Central memory CD8-positive, alpha-beta T cell (primary cell): ENCODE results near the gene TMEM213.

Experiments used
- ATAC-seq: fragments of 150-1000 bp; cut with Tn5 transposase; replicated peaks from 2 replicates; pipeline ENCODE4 v1.10.0; 2022; ENCODE audit warnings: mild to moderate bottlenecking, moderate FRiP score, moderate number of reproducible peaks; ENCODE audit not compliant: poor library complexity, severe bottlenecking; ENCODE audit errors: extremely low read depth
- DNase-seq, 2 donors: peaks; one replicate each; pipeline ENCODE4 v3.0.0; 2021; ENCODE audit warnings: low spot score in 2 of 2
- H3K27ac Mint-ChIP-seq: one replicate; pipeline ENCODE4 v1.8.0; 2022; ENCODE audit warnings: low read depth, mild to moderate bottlenecking, moderate library complexity, mixed read lengths
- H3K27me3 Mint-ChIP-seq: one replicate; pipeline ENCODE4 v1.8.0; 2022; ENCODE audit warnings: mixed read lengths
- H3K36me3 Mint-ChIP-seq: one replicate; pipeline ENCODE4 v1.8.0; 2022; ENCODE audit warnings: mild to moderate bottlenecking, moderate library complexity, mixed read lengths; ENCODE audit not compliant: insufficient read depth
- H3K4me1 Mint-ChIP-seq: one replicate; pipeline ENCODE4 v1.8.0; 2022; ENCODE audit warnings: mixed read lengths
- H3K4me3 Mint-ChIP-seq: one replicate; pipeline ENCODE4 v1.8.0; 2022; ENCODE audit warnings: mild to moderate bottlenecking, moderate library complexity, mixed read lengths
- H3K9me3 Mint-ChIP-seq: one replicate; pipeline ENCODE4 v1.8.0; 2022; ENCODE audit warnings: mixed read lengths

Gene TMEM213

GRCh38 chr7:138797715-138798320 lies at the start of gene TMEM213, which contains the start of gene ATP6V0A4:
TMEM213 (plus strand) TSS chr7:138797994; CDS start chr7:138798105, 111 bp downstream.
ATP6V0A4 (minus strand) TSS chr7:138798196; CDS start chr7:138771247, 26,949 bp downstream.
- no peak within 1 kb of the TSS for H3K4me3 Mint-ChIP-seq
- ATAC-seq (peak; percentile 36), DNase-seq (no peak)
- H3K27me3 Mint-ChIP-seq = peaks cover 21% of the 10 kb centered on the region
- peaks cover 12% of the 10 kb centered on the region for H3K4me1 Mint-ChIP-seq
- H3K9me3 Mint-ChIP-seq = no peaks in the 10 kb centered on the region
- H3K27ac Mint-ChIP-seq = no peak within 1 kb of the TSS
- peaks cover 1% of the 10 kb centered on the region for H3K36me3 Mint-ChIP-seq

- Mint-ChIP-seq H3K4me1 (peaks cover 43% of the 10 kb centered on the region), H3K4me3 (no peak overlapping the region), H3K9me3 (no peaks in the 10 kb centered on the region), H3K27me3 (no peaks in the 10 kb centered on the region), H3K27ac (no peak overlapping the region), H3K36me3 (peaks cover 8% of the 10 kb centered on the region)
- ATAC-seq = no peak
- no peak for DNase-seq
Measured at GRCh38 chr7:138748666-138749065, 49.1 kb upstream of the TMEM213 start.

- ATAC-seq (no peak), DNase-seq (no peak)
- H3K4me1 Mint-ChIP-seq = peaks cover 46% of the 10 kb centered on the region
- no peaks in the 10 kb centered on the region for H3K27me3 Mint-ChIP-seq
- H3K27ac Mint-ChIP-seq = peak overlapping the region; percentile 92
- H3K9me3 Mint-ChIP-seq = no peaks in the 10 kb centered on the region
- no peak overlapping the region for H3K4me3 Mint-ChIP-seq
- peaks cover 8% of the 10 kb centered on the region for H3K36me3 Mint-ChIP-seq
Measured at GRCh38 chr7:138749960-138750359, 47.8 kb upstream of the TMEM213 start.

- no peak overlapping the region for H3K4me3 Mint-ChIP-seq
- H3K27me3 Mint-ChIP-seq = no peaks in the 10 kb centered on the region
- H3K36me3 Mint-ChIP-seq = peaks cover 8% of the 10 kb centered on the region
- peaks cover 46% of the 10 kb centered on the region for H3K4me1 Mint-ChIP-seq
- DNase-seq = no peak
- ATAC-seq = no peak
- H3K9me3 Mint-ChIP-seq = no peaks in the 10 kb centered on the region
- peak overlapping the region; percentile 92 for H3K27ac Mint-ChIP-seq
Measured at GRCh38 chr7:138750473-138750872, 47.3 kb upstream of the TMEM213 start.

- H3K36me3 Mint-ChIP-seq = peaks cover 8% of the 10 kb centered on the region
- H3K4me1 Mint-ChIP-seq = peaks cover 46% of the 10 kb centered on the region
- DNase-seq (no peak), ATAC-seq (no peak)
- no peak overlapping the region for H3K4me3 Mint-ChIP-seq
- no peaks in the 10 kb centered on the region for H3K9me3 Mint-ChIP-seq
- H3K27me3 Mint-ChIP-seq = no peaks in the 10 kb centered on the region
- H3K27ac Mint-ChIP-seq = peak overlapping the region; percentile 92
Measured at GRCh38 chr7:138750901-138751464, 46.8 kb upstream of the TMEM213 start.

- ATAC-seq = peak; percentile 95
- H3K27me3 Mint-ChIP-seq = no peaks in the 10 kb centered on the region
- peaks cover 10% of the 10 kb centered on the region for H3K36me3 Mint-ChIP-seq
- no peaks in the 10 kb centered on the region for H3K9me3 Mint-ChIP-seq
- peaks cover 46% of the 10 kb centered on the region for H3K4me1 Mint-ChIP-seq
- peak overlapping the region; percentile 30 for H3K4me3 Mint-ChIP-seq
- peak; percentile 77 to 95 for DNase-seq
- peak overlapping the region; percentile 92 for H3K27ac Mint-ChIP-seq
Measured at GRCh38 chr7:138752518-138753149, 45.2 kb upstream of the TMEM213 start.

GRCh38 chr7:138753150-138753518 lies 44.7 kb upstream of the TMEM213 start:
- DNase-seq (no peak), ATAC-seq (no peak)
- peaks cover 10% of the 10 kb centered on the region for H3K36me3 Mint-ChIP-seq
- H3K27me3 Mint-ChIP-seq = no peaks in the 10 kb centered on the region
- peak overlapping the region; percentile 92 for H3K27ac Mint-ChIP-seq
- no peaks in the 10 kb centered on the region for H3K9me3 Mint-ChIP-seq
- H3K4me1 Mint-ChIP-seq = peaks cover 46% of the 10 kb centered on the region
- H3K4me3 Mint-ChIP-seq = peak overlapping the region; percentile 30

- ATAC-seq = no peak
- Mint-ChIP-seq H3K4me3 (no peak overlapping the region), H3K4me1 (peaks cover 45% of the 10 kb centered on the region), H3K27me3 (no peaks in the 10 kb centered on the region), H3K36me3 (peaks cover 10% of the 10 kb centered on the region), H3K27ac (peak overlapping the region; percentile 92), H3K9me3 (no peaks in the 10 kb centered on the region)
- no peak for DNase-seq
Measured at GRCh38 chr7:138753610-138754009, 44.2 kb upstream of the TMEM213 start.

GRCh38 chr7:138755331-138755747 lies 42.5 kb upstream of the TMEM213 start:
- Mint-ChIP-seq H3K27ac (peak overlapping the region; percentile 80), H3K4me1 (peaks cover 30% of the 10 kb centered on the region)

GRCh38 chr7:138755842-138756590 lies 41.8 kb upstream of the TMEM213 start:
- Mint-ChIP-seq H3K4me3 (no peak overlapping the region), H3K27ac (peak overlapping the region; percentile 80), H3K4me1 (peaks cover 23% of the 10 kb centered on the region), H3K36me3 (peaks cover 10% of the 10 kb centered on the region), H3K27me3 (no peaks in the 10 kb centered on the region), H3K9me3 (no peaks in the 10 kb centered on the region)
- DNase-seq (no peak), ATAC-seq (no peak)

More at GRCh38 chr7:138755331-138755747, 42.5 kb upstream of the TMEM213 start:
- H3K4me3 Mint-ChIP-seq = no peak overlapping the region
- no peaks in the 10 kb centered on the region for H3K27me3 Mint-ChIP-seq
- no peak for DNase-seq
- H3K36me3 Mint-ChIP-seq = peaks cover 10% of the 10 kb centered on the region
- no peak for ATAC-seq
- H3K9me3 Mint-ChIP-seq = no peaks in the 10 kb centered on the region

GRCh38 chr7:138756591-138757242 lies 41.1 kb upstream of the TMEM213 start:
- Mint-ChIP-seq H3K4me3 (no peak overlapping the region), H3K27ac (peak overlapping the region; percentile 80), H3K9me3 (no peaks in the 10 kb centered on the region), H3K4me1 (peaks cover 16% of the 10 kb centered on the region), H3K36me3 (peaks cover 10% of the 10 kb centered on the region), H3K27me3 (no peaks in the 10 kb centered on the region)
- ATAC-seq (no peak), DNase-seq (no peak)

- DNase-seq (no peak), ATAC-seq (no peak)
- peak overlapping the region; percentile 52 for H3K27ac Mint-ChIP-seq
- no peaks in the 10 kb centered on the region for H3K36me3 Mint-ChIP-seq
- no peaks in the 10 kb centered on the region for H3K9me3 Mint-ChIP-seq
- peaks cover 15% of the 10 kb centered on the region for H3K27me3 Mint-ChIP-seq
- no peak overlapping the region for H3K4me3 Mint-ChIP-seq
- no peaks in the 10 kb centered on the region for H3K4me1 Mint-ChIP-seq
Measured at GRCh38 chr7:138768241-138768640, 29.6 kb upstream of the TMEM213 start.
